Measurements from ENCODE around the gene COL16A1.

DNA sequence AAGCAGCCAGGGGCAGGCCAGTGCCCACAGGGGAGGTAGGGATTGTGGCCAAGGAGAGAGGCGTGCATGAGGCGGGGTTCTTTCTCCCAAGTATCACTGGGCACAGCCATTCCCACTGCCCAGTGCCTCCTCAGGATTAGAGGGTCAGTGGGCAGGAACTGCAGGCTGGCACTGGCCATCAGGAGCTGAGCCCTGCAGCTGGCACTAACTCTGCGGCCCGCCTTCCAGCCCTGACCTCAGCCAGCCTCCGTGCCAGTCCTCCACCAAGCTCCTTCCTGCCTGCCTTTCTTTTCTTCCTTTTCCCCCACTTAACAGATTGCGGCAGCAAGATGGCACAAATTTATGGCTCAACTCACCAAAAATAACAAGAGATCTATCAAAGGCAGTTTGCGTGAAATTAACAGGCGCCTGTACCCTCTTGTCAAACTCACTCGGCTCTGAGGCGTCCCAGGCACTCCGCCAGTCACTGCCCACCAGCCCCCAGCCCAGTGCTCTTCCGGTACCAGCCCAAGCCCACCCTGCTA lies 49.2 kb upstream of the COL16A1 start:
- TF ChIP-seq, protein P1, sequence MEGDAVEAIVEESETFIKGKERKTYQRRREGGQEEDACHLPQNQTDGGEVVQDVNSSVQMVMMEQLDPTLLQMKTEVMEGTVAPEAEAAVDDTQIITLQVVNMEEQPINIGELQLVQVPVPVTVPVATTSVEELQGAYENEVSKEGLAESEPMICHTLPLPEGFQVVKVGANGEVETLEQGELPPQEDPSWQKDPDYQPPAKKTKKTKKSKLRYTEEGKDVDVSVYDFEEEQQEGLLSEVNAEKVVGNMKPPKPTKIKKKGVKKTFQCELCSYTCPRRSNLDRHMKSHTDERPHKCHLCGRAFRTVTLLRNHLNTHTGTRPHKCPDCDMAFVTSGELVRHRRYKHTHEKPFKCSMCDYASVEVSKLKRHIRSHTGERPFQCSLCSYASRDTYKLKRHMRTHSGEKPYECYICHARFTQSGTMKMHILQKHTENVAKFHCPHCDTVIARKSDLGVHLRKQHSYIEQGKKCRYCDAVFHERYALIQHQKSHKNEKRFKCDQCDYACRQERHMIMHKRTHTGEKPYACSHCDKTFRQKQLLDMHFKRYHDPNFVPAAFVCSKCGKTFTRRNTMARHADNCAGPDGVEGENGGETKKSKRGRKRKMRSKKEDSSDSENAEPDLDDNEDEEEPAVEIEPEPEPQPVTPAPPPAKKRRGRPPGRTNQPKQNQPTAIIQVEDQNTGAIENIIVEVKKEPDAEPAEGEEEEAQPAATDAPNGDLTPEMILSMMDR (IDR thresholded peaks at IDR 0.05; ENCODE audit: low read length): no peak
- no peak for TF ChIP-seq EZH2phosphoT487 (IDR thresholded peaks at IDR 0.05; ENCODE audit: low read length)

Measured in MM.1S (cell line).